Progenitor cell of endocrine pancreas (in vitro differentiated cells): ENCODE results near the gene DSPP. TPM values are rescaled to one million over a fixed set of nuclear protein-coding genes. Genes with fewer than 3 reads are reported as not detected.

Experiments used
- DNase-seq: peaks from one replicate; pipeline ENCODE4 v3.0.0; 2021; ENCODE audit warnings: low spot score; ENCODE audit not compliant: unreplicated experiment
- H3K27ac Mint-ChIP-seq: 2 replicates; pipeline ENCODE4 v1.8.0; 2021; ENCODE audit warnings: mild to moderate bottlenecking, moderate library complexity, mixed read lengths
- H3K27me3 Mint-ChIP-seq: 2 replicates; pipeline ENCODE4 v1.8.0; 2021; ENCODE audit warnings: mixed read lengths
- H3K36me3 Mint-ChIP-seq: 2 replicates; pipeline ENCODE4 v1.8.0; 2022; ENCODE audit warnings: mixed read lengths; ENCODE audit not compliant: insufficient read depth
- H3K4me1 Mint-ChIP-seq: 2 replicates; pipeline ENCODE4 v1.8.0; 2021; ENCODE audit warnings: low read depth, mixed read lengths
- H3K4me3 Mint-ChIP-seq: 2 replicates; pipeline ENCODE4 v1.8.0; 2021; ENCODE audit warnings: low read depth, mild to moderate bottlenecking, moderate library complexity, mixed read lengths
- H3K9me3 Mint-ChIP-seq: 2 replicates; pipeline ENCODE4 v1.8.0; 2021; ENCODE audit warnings: low read depth, mixed read lengths
- long read RNA-seq: library from polyadenylated mRNA; unstranded; transcript quantifications from one replicate; pipeline ENCODE4 v2.0.0, GENCODE V29; 2020
- total RNA-seq: library from RNA; stranded (reverse); gene quantifications from 2 replicates; pipeline ENCODE4 v1.2.1, GENCODE V29; 2021
- TF ChIP-seq, protein P1 (sequence below): fragments of 200-600 bp; sonication (generic); IDR thresholded peaks from one replicate; pipeline ENCODE4 v1.5.0; 2021; ENCODE audit warnings: antibody characterized with exemption, mild to moderate bottlenecking; ENCODE audit not compliant: unreplicated experiment

The DSPP gene
- not detected in 2 replicates for total RNA-seq
- long read RNA-seq: 0 reads

DNA sequence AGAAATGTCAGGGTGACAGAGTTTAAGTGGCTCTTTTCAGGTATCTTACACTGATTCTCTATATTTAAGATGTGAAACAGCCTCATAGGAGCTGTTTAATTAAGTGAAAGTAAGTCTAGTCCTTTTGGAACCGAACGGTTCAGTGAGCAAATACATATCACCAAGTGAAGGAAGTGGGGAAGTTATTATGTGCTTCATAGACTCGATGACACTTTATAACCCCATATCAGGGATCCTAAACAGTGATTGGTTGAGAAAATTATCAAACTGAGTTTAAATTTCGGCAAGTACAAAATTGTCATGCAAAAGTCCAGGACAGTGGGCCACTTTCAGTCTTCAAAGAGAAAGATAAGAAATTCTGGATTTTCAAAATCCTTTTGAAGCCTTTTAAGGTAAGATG is at the start of gene DSPP:
Gene DSPP (plus strand): TSS at position 301 of the 400 bp plus-strand sequence. CDS start 2,380 bp downstream, outside the sequence.
- TF ChIP-seq, protein P1, sequence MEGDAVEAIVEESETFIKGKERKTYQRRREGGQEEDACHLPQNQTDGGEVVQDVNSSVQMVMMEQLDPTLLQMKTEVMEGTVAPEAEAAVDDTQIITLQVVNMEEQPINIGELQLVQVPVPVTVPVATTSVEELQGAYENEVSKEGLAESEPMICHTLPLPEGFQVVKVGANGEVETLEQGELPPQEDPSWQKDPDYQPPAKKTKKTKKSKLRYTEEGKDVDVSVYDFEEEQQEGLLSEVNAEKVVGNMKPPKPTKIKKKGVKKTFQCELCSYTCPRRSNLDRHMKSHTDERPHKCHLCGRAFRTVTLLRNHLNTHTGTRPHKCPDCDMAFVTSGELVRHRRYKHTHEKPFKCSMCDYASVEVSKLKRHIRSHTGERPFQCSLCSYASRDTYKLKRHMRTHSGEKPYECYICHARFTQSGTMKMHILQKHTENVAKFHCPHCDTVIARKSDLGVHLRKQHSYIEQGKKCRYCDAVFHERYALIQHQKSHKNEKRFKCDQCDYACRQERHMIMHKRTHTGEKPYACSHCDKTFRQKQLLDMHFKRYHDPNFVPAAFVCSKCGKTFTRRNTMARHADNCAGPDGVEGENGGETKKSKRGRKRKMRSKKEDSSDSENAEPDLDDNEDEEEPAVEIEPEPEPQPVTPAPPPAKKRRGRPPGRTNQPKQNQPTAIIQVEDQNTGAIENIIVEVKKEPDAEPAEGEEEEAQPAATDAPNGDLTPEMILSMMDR: no peak
- Mint-ChIP-seq H3K36me3 (no peaks in the 10 kb centered on the region), H3K4me3 (no peak within 1 kb of the TSS), H3K4me1 (no peaks in the 10 kb centered on the region), H3K9me3 (no peaks in the 10 kb centered on the region), H3K27ac (no peak within 1 kb of the TSS), H3K27me3 (no peaks in the 10 kb centered on the region)
- no peak for DNase-seq

DNA sequence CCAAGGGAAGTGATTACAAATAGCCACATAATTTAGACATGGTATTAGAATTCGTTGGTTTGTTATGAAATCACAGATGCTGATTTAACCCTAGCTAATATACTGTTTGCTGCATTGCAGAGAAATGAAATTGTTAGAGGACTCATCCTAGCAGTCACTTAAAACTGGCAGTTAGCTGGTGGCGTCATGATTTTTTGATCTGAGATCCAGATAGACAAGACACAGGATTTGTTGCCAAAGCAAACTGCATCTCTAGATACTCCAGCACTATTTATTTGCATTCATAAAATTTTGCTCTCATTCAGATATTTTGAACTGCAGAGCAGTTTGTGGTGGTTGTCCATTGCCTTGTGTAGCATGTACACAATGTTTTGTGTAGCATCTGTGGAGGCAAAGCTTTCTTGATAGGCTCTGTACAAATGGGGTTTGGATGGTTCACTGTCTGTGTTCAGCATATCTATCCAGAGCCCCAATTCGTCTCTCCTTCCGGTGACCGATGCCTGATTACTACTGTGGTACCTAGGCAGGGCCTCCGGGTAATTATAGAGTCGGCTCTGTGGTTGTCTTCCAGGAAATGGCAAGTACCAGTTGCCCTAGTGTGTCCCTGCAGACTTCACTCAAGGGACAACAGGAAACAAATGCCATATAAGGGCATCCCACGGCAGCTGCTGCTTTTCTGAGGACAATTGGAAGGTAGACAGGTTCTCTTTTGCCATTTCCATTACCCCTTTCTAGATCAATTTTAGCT is 49.1 kb upstream of the DSPP start:
- no peak for DNase-seq
- Mint-ChIP-seq H3K27ac (no peak overlapping the region), H3K9me3 (no peaks in the 10 kb centered on the region), H3K4me3 (no peak overlapping the region), H3K4me1 (no peaks in the 10 kb centered on the region), H3K36me3 (no peaks in the 10 kb centered on the region), H3K27me3 (no peaks in the 10 kb centered on the region)
- TF ChIP-seq, protein P1: no peak

DNA sequence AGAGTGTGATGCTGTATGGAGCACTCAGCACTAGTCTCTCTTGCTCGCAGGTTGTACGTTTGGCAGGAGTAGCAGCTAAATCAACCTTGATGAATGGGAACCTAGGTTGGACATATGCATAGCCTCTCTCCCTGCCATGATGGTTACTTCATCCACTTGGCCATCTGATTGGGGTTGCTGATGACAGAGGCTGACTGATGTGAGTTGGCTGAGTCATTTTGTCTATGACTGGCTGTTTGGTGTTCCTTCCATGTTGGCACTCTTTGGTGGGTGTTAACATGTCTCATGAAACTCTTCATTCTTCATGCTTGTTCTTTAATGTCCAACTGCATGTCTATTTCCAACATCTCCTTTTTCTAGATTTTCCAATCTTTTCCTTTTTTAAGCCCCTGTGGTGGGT is 47.5 kb upstream of the DSPP start:
- TF ChIP-seq, protein P1: no peak
- Mint-ChIP-seq H3K4me1 (peaks cover 4% of the 10 kb centered on the region), H3K27me3 (no peaks in the 10 kb centered on the region), H3K36me3 (no peaks in the 10 kb centered on the region), H3K27ac (no peak overlapping the region), H3K9me3 (no peaks in the 10 kb centered on the region), H3K4me3 (no peak overlapping the region)
- DNase-seq: no peak

DNA sequence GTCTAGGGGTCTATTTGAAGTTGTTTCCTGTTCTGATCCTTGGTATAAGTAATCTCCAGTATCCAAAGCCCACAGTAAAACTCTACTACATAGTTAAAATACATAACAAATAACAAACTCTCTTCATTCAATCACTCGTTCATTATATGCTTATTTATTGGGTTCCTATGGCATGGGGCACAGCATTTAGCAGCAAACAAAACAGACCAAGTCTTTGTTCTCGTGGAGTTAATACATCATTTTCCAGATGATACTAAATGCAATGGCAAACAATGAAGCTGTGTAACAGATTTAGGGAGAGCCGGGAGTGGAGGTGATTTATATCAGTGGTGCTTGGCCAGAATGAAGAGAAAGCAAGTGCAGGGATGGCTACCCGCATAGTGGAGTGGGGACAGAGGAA is 42.6 kb upstream of the DSPP start:
- DNase-seq: no peak
- Mint-ChIP-seq H3K36me3 (no peaks in the 10 kb centered on the region), H3K4me3 (no peak overlapping the region), H3K4me1 (peaks cover 16% of the 10 kb centered on the region), H3K27ac (no peak overlapping the region), H3K27me3 (no peaks in the 10 kb centered on the region), H3K9me3 (no peaks in the 10 kb centered on the region)
- TF ChIP-seq, protein P1: no peak

DNA sequence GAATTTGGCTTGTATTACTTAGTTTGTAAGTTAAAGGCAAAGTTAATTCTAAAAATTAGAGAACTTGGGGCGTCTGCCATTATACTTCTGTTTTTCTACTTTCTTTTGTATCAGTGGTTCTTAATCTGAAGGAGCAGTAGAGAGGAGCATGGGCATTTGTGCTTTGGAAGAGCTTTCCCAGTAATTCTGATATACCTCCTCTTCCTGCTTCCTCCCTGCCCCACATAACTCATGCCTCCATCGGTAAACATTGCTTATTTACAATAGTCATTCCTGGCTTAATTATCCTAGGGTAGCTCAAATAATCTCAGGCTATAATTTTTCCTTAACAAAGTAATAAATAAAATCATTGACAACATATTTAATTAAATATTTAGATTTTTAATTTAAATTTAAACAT is 42.1 kb upstream of the DSPP start:
- Mint-ChIP-seq H3K27me3 (no peaks in the 10 kb centered on the region), H3K27ac (no peak overlapping the region), H3K9me3 (no peaks in the 10 kb centered on the region), H3K4me1 (peaks cover 16% of the 10 kb centered on the region), H3K36me3 (no peaks in the 10 kb centered on the region), H3K4me3 (no peak overlapping the region)
- no peak for DNase-seq
- TF ChIP-seq, protein P1: no peak
